Mononuclear cell (primary cell): ENCODE data around the gene UBL4A. TPM values are rescaled to one million over a fixed set of nuclear protein-coding genes. Genes with fewer than 3 reads are reported as not detected.

Experiments
- H3K27me3 ChIP-seq: 2 replicates; pipeline ENCODE4 v1.6.0; 2011; ENCODE audit warnings: low read length, control low read depth; ENCODE audit not compliant: insufficient read depth
- H3K4me1 ChIP-seq: 2 replicates; pipeline ENCODE4 v1.5.1; 2011; ENCODE audit warnings: mild to moderate bottlenecking, low read length, control low read depth; ENCODE audit not compliant: insufficient read depth
- H3K4me3 ChIP-seq: 2 replicates; pipeline ENCODE4 v1.5.1; 2011; ENCODE audit warnings: mild to moderate bottlenecking, low read length, moderate library complexity
- H3K9me3 ChIP-seq: 2 replicates; pipeline ENCODE4 v1.5.1; 2011; ENCODE audit warnings: low read depth, mild to moderate bottlenecking, control low read depth, low read length
- total RNA-seq: library from RNA; depleted of rRNA; stranded (reverse); fragments of >200 nt; gene quantifications from one replicate; pipeline ENCODE4 v1.2.3, GENCODE V29; 2012

The UBL4A gene
- total RNA-seq, 1 donor = 15.2 TPM

GRCh38 chrX:154434394-154435168 is 51.8 kb downstream of the UBL4A start:
- H3K9me3 ChIP-seq = no peaks in the 10 kb centered on the region
- no peaks in the 10 kb centered on the region for H3K27me3 ChIP-seq
- H3K4me3 ChIP-seq = no peak overlapping the region
- peaks cover 34% of the 10 kb centered on the region for H3K4me1 ChIP-seq

Other genes starting within 250 kb of the UBL4A start
- not detected for gene OPN1MW3, start 229.0 kb downstream of the UBL4A start, total RNA-seq
- not detected for gene TEX28, start 191.5 kb downstream of the UBL4A start, total RNA-seq
- gene TKTL1, start 190.8 kb downstream of the UBL4A start, total RNA-seq = 4.1 TPM
- 933 TPM for gene FLNA, start 112.0 kb downstream of the UBL4A start, total RNA-seq
- gene EMD, start 107.3 kb downstream of the UBL4A start, total RNA-seq = 39.3 TPM
- gene RPL10, start 88.2 kb downstream of the UBL4A start, total RNA-seq = 8,353 TPM
- gene DNASE1L1, start 77.4 kb downstream of the UBL4A start, total RNA-seq = 30.2 TPM
- gene TAFAZZIN, start 75.1 kb downstream of the UBL4A start, total RNA-seq = 33.2 TPM
- 47.9 TPM for gene ATP6AP1, start 57.9 kb downstream of the UBL4A start, total RNA-seq
- 67.6 TPM for gene GDI1, start 49.5 kb downstream of the UBL4A start, total RNA-seq
- 19.1 TPM for gene FAM50A, start 42.5 kb downstream of the UBL4A start, total RNA-seq
- 5.5 TPM for gene PLXNA3, start 28.3 kb downstream of the UBL4A start, total RNA-seq
- 2.6 TPM for gene LAGE3, start 7.3 kb downstream of the UBL4A start, total RNA-seq
- gene SLC10A3, start 4.0 kb upstream of the UBL4A start, total RNA-seq = 15.0 TPM
- gene FAM3A, start 29.6 kb upstream of the UBL4A start, total RNA-seq = 12.8 TPM
- gene G6PD, start 60.2 kb upstream of the UBL4A start, total RNA-seq = 32.0 TPM
- 11.8 TPM for gene IKBKG, start 61.0 kb upstream of the UBL4A start, total RNA-seq
- not detected for gene CTAG1A, start 98.5 kb upstream of the UBL4A start, total RNA-seq
- not detected for gene CTAG1B, start 132.7 kb upstream of the UBL4A start, total RNA-seq
- not detected for gene CTAG2, start 167.0 kb upstream of the UBL4A start, total RNA-seq